Measurements from ENCODE around the gene NOS1. TPM values are rescaled to one million over a fixed set of nuclear protein-coding genes. Genes with fewer than 3 reads are reported as not detected.

Gene NOS1
- total RNA-seq, 1 donor from 2014 or later: not detected

GRCh38 chr12:117333331-117333881 is 28.0 kb downstream of the NOS1 start:
- intact Hi-C loops (cut with micrococcal nuclease): no loop called here

- intact Hi-C loops (cut with micrococcal nuclease): no loop called here
Observed at GRCh38 chr12:117331691-117332090, 29.7 kb downstream of the NOS1 start.

GRCh38 chr12:117330441-117331113 is 30.8 kb downstream of the NOS1 start:
- intact Hi-C loops (cut with micrococcal nuclease): no loop called here

GRCh38 chr12:117329756-117330155 is 31.7 kb downstream of the NOS1 start:
- intact Hi-C loops (cut with micrococcal nuclease): no loop called here

- intact Hi-C loops (cut with micrococcal nuclease): no loop called here
Observed at GRCh38 chr12:117328556-117329100, 32.8 kb downstream of the NOS1 start.

- intact Hi-C loops (cut with micrococcal nuclease): no loop called here
Observed at GRCh38 chr12:117322428-117322827, 39.0 kb downstream of the NOS1 start.

GRCh38 chr12:117321572-117321971 is 39.9 kb downstream of the NOS1 start:
- intact Hi-C loops (cut with micrococcal nuclease): no loop called here

- intact Hi-C loops (cut with micrococcal nuclease): no loop called here
Observed at GRCh38 chr12:117318591-117318990, 42.8 kb downstream of the NOS1 start.

- intact Hi-C loops (cut with micrococcal nuclease): no loop called here
Observed at GRCh38 chr12:117316336-117316735, 45.1 kb downstream of the NOS1 start.

GRCh38 chr12:117313926-117314325 is 47.5 kb downstream of the NOS1 start:
- intact Hi-C loops (cut with micrococcal nuclease): no loop called here

- intact Hi-C loops (cut with micrococcal nuclease): no loop called here
Observed at GRCh38 chr12:117312770-117313169, 48.7 kb downstream of the NOS1 start.

- intact Hi-C loops (cut with micrococcal nuclease): no loop called here
Observed at GRCh38 chr12:117309276-117309925, 52.0 kb downstream of the NOS1 start.

GRCh38 chr12:117300174-117300573 is 61.3 kb downstream of the NOS1 start:
- intact Hi-C loops (cut with micrococcal nuclease): no loop called here

- intact Hi-C loops (cut with micrococcal nuclease): no loop called here
Observed at GRCh38 chr12:117298648-117299225, 62.7 kb downstream of the NOS1 start.

- intact Hi-C loops (cut with micrococcal nuclease): no loop called here
Observed at GRCh38 chr12:117298191-117298590, 63.2 kb downstream of the NOS1 start.

- intact Hi-C loops (cut with micrococcal nuclease): no loop called here
Observed at GRCh38 chr12:117294189-117294603, 67.2 kb downstream of the NOS1 start.

- intact Hi-C loops (cut with micrococcal nuclease): no loop called here
Observed at GRCh38 chr12:117293510-117293909, 67.9 kb downstream of the NOS1 start.

- intact Hi-C loops (cut with micrococcal nuclease): no loop called here
Observed at GRCh38 chr12:117292688-117293087, 68.7 kb downstream of the NOS1 start.

GRCh38 chr12:117284140-117284539 is 77.3 kb downstream of the NOS1 start:
- intact Hi-C loops (cut with micrococcal nuclease): no loop called here

- intact Hi-C loops (cut with micrococcal nuclease): no loop called here
Observed at GRCh38 chr12:117282490-117282889, 78.9 kb downstream of the NOS1 start.

- intact Hi-C loops (cut with micrococcal nuclease): no loop called here
Observed at GRCh38 chr12:117280019-117280680, 81.3 kb downstream of the NOS1 start.

GRCh38 chr12:117279606-117280005 is 81.8 kb downstream of the NOS1 start:
- intact Hi-C loops (cut with micrococcal nuclease): no loop called here
